Breast epithelium (tissue), 4 donors: ENCODE measurements around the gene OR4B1. TPM values are rescaled to one million over a fixed set of nuclear protein-coding genes. Genes with fewer than 3 reads are reported as not detected.

Source experiments
- DNase-seq, 2 donors: peaks; one replicate each; pipeline ENCODE4 v3.0.0-alpha.2; 2019; ENCODE audit warnings: low spot score in 2 of 2
- H3K27ac ChIP-seq, 2 donors: fragments of 200-600 bp; sonication (generic) in 1 of 2; one replicate each; pipeline ENCODE4 v1.5.1; 2016 to 2019; ENCODE audit warnings: mild to moderate bottlenecking in 1 of 2
- H3K27me3 ChIP-seq, 2 donors: fragments of 200-600 bp; sonication (generic) in 1 of 2; one replicate each; pipeline versions ENCODE4 v1.5.1 to v1.6.0; 2017 to 2019; ENCODE audit warnings: control low read depth in 1 of 2, mild to moderate bottlenecking in 1 of 2
- H3K36me3 ChIP-seq: fragments of 200-600 bp; one replicate; pipeline ENCODE4 v1.5.1; 2019
- H3K4me1 ChIP-seq, 2 donors: fragments of 200-600 bp; sonication (generic); one replicate each; pipeline ENCODE4 v1.5.1; 2016 to 2019; ENCODE audit warnings: control low read depth in 1 of 2
- H3K4me3 ChIP-seq, 3 donors: fragments of 200-600 bp; sonication (generic); 1 replicate in 2 of 3; 2 replicates in 1 of 3; pipeline ENCODE4 v1.5.1; 2016 to 2019; ENCODE audit warnings: mild to moderate bottlenecking in 3 of 3, moderate library complexity in 2 of 3
- H3K9me3 ChIP-seq, 2 donors: fragments of 200-600 bp; sonication (generic) in 1 of 2; one replicate each; pipeline ENCODE4 v1.5.1; 2016 to 2019; ENCODE audit warnings: control low read depth in 1 of 2
- POLR2A ChIP-seq: fragments of 450-650 bp; IDR thresholded peaks from one replicate; pipeline ENCODE4 v1.6.1; 2016; ENCODE audit warnings: antibody characterized with exemption, mild to moderate bottlenecking, moderate library complexity
- POLR2AphosphoS5 ChIP-seq, 3 donors: sonication (generic); formaldehyde crosslinking; IDR thresholded peaks; one replicate each; pipeline ENCODE4 v1.6.1; 2017; ENCODE audit warnings: antibody characterized with exemption in 3 of 3
- intact Hi-C: fragments of 100-400 bp; cut with DNase I; formaldehyde crosslinking; loops from one replicate; pipeline ENCODE4 v1.15.1; 2023; ENCODE audit warnings: low total_unique reads
- total RNA-seq, 3 donors: library from RNA; depleted of rRNA; stranded (reverse); fragments of >200 nt; gene quantifications; one replicate each; pipeline ENCODE4 v1.1.0, GENCODE V29; 2016
- TF ChIP-seq, protein P1 (sequence below), 3 donors: fragments of 450-650 bp; IDR thresholded peaks; one replicate each; pipeline ENCODE4 v1.5.1; 2016 to 2017; ENCODE audit warnings: antibody characterized with exemption in 3 of 3, mild to moderate bottlenecking in 3 of 3, moderate library complexity in 3 of 3

OR4B1 gene
- total RNA-seq, 3 donors from 2014 or later: not detected

DNA sequence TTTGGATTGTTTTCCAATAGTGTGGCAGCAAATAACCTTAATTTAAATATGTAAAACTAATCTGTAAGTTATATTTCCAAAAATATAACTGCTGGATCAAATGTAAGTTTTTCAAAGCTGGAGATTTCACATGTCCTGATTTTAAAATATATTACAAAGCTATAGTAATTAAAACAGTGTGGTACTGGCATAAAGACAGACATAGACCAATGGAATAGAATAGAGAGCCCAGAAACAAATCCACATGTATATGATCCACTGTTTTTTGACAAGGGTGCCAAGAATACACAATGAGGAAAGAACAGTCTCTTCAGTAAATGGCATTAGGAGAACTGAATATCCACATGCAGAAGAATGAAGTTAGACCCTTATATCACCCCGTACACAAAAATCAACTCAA, 32.3 kb downstream of the OR4B1 start:
- H3K9me3 ChIP-seq: peaks cover 12 to 35% of the 10 kb centered on the region in 2 donors
- TF ChIP-seq POLR2A (no peak), POLR2AphosphoS5 (IDR thresholded peaks at IDR 0.05) (no peak)
- TF ChIP-seq, protein P1, sequence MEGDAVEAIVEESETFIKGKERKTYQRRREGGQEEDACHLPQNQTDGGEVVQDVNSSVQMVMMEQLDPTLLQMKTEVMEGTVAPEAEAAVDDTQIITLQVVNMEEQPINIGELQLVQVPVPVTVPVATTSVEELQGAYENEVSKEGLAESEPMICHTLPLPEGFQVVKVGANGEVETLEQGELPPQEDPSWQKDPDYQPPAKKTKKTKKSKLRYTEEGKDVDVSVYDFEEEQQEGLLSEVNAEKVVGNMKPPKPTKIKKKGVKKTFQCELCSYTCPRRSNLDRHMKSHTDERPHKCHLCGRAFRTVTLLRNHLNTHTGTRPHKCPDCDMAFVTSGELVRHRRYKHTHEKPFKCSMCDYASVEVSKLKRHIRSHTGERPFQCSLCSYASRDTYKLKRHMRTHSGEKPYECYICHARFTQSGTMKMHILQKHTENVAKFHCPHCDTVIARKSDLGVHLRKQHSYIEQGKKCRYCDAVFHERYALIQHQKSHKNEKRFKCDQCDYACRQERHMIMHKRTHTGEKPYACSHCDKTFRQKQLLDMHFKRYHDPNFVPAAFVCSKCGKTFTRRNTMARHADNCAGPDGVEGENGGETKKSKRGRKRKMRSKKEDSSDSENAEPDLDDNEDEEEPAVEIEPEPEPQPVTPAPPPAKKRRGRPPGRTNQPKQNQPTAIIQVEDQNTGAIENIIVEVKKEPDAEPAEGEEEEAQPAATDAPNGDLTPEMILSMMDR (IDR thresholded peaks at IDR 0.05): no peak
- no peak for DNase-seq
- no peak overlapping the region for H3K4me3 ChIP-seq
- H3K27me3 ChIP-seq: no peaks in the 10 kb centered on the region
- H3K4me1 ChIP-seq: no peaks in the 10 kb centered on the region
- H3K36me3 ChIP-seq: no peaks in the 10 kb centered on the region
- intact Hi-C loops: no loop called here
- no peak overlapping the region for H3K27ac ChIP-seq

DNA sequence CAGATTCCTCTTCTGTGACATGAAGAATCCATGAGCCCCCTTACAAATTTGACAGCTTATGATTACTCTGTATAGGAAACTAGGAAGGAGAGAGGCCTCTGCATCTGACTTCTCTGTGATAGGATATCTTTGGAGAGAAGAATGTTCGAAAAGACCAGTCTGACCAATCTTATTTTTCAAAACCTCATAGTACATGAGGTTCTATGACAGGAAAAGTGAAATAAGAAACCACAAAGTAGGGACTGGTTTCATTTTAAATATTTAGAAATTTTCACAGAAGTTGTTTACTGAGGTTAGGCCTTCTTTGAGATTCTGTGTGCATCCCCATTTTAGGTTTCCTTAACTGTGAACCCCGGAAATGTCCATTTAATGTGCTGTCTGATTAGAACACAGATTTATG, 45.0 kb downstream of the OR4B1 start:
- Histone ChIP-seq H3K4me3 (no peak overlapping the region), H3K4me1 (no peaks in the 10 kb centered on the region), H3K36me3 (no peaks in the 10 kb centered on the region), H3K9me3 (no peaks in the 10 kb centered on the region), H3K27ac (no peak overlapping the region), H3K27me3 (no peaks in the 10 kb centered on the region)
- TF ChIP-seq POLR2A (no peak), POLR2AphosphoS5 (IDR thresholded peaks at IDR 0.05) (no peak)
- TF ChIP-seq, protein P1 (IDR thresholded peaks at IDR 0.05): no peak
- no peak for DNase-seq
- intact Hi-C loops: no loop called here

DNA sequence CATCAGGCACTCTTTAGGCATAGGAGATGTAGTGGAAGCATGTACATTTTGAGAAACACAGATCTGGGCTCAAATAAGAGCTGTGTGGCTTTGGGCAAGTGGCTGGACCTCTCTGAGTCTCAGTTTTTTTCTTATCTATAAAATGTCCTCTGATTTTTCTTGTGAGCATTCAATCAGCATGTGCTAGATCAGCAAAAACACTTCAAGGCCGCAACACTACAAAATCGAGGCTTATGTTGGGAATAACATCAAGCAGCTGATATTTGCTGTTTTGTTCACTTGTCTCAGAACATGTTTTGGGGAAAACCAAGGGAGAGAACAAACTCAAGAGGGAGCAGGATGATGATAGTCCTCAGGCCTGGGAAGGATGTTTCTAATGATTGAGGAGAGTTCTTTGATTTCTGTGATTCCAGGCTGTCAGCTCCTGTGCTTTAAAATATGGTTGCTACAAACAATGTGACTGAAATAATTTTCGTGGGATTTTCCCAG, 46.9 kb downstream of the OR4B1 start, which contains the start of gene OR4X1:
TSS of gene OR4X1 (plus strand) at position 439 of the 489 bp plus-strand sequence. CDS start at position 439, 0 bp downstream.
- TF ChIP-seq POLR2A (no peak), POLR2AphosphoS5 (IDR thresholded peaks at IDR 0.05) (no peak)
- TF ChIP-seq, protein P1 (IDR thresholded peaks at IDR 0.05): no peak
- no peak within 1 kb of the TSS for H3K4me3 ChIP-seq
- no peaks in the 10 kb centered on the region for H3K9me3 ChIP-seq
- no peak for DNase-seq
- H3K27me3 ChIP-seq: no peaks in the 10 kb centered on the region
- no peak within 1 kb of the TSS for H3K27ac ChIP-seq
- no peaks in the 10 kb centered on the region for H3K36me3 ChIP-seq
- no peaks in the 10 kb centered on the region for H3K4me1 ChIP-seq
- intact Hi-C loops: no loop called here

Other genes with a start within 250 kb of the OR4B1 start
- gene PTPRJ, start 236.3 kb upstream of the OR4B1 start, total RNA-seq: 10 to 100 TPM; 14.6 to 15.7 (median 14.7) TPM
- not detected for gene OR4X2, start 28.3 kb downstream of the OR4B1 start, total RNA-seq
- not detected for gene OR4X1, start 47.1 kb downstream of the OR4B1 start, total RNA-seq
- not detected for gene OR4S1, start 89.4 kb downstream of the OR4B1 start, total RNA-seq
- gene OR4C3, start 108.1 kb downstream of the OR4B1 start, total RNA-seq: not detected
- gene OR4C5, start 149.7 kb downstream of the OR4B1 start, total RNA-seq: not detected